ENCODE results near the gene OAT.

OAT gene

GRCh38 chr10:124388823-124389612 lies 29.7 kb downstream of the OAT start:
- Histone ChIP-seq H3K27me3 (no peaks in the 10 kb centered on the region), H3K9me3 (no peaks in the 10 kb centered on the region), H3K4me3 (peak overlapping the region; percentile 45 to 51), H3K4me1 (peaks cover 0 to 23% (median 19%) of the 10 kb centered on the region in 4 donors), H3K36me3 (no peaks in the 10 kb centered on the region), H3K27ac (peak overlapping the region in 1 of 2 donors; percentile 51)
- DNase-seq = peak; percentile 80 to 93
- intact Hi-C loops (cut with DNase I; ENCODE audit: low total_unique reads) = loop anchor here (10.0 kb wide), 1 partner anchor 364 kb away; no protein-coding TSS in a partner anchor
- peak; percentile 94 to 97 for TF ChIP-seq CTCF (IDR thresholded peaks at IDR 0.05)

GRCh38 chr10:124388476-124388822 lies 30.3 kb downstream of the OAT start:
- H3K36me3 ChIP-seq = no peaks in the 10 kb centered on the region
- DNase-seq = peak; percentile 20 to 69
- peaks cover 0 to 23% (median 19%) of the 10 kb centered on the region in 4 donors for H3K4me1 ChIP-seq
- intact Hi-C loops (cut with DNase I; ENCODE audit: low total_unique reads) = loop anchor here (10.0 kb wide), 1 partner anchor 364 kb away; no protein-coding TSS in a partner anchor
- peak overlapping the region in 1 of 2 donors; percentile 51 for H3K4me3 ChIP-seq
- no peak for TF ChIP-seq CTCF (IDR thresholded peaks at IDR 0.05)
- no peaks in the 10 kb centered on the region for H3K27me3 ChIP-seq
- peak overlapping the region in 1 of 2 donors; percentile 51 for H3K27ac ChIP-seq
- no peaks in the 10 kb centered on the region for H3K9me3 ChIP-seq

- H3K27ac ChIP-seq = no peak overlapping the region
- TF ChIP-seq CTCF (IDR thresholded peaks at IDR 0.05) = no peak
- intact Hi-C loops (cut with DNase I; ENCODE audit: low total_unique reads) = loop anchor here (10.0 kb wide), 1 partner anchor 362 kb away; no protein-coding TSS in a partner anchor
These were observed 31.4 kb downstream of the OAT start for GRCh38 chr10:124387078-124387874.

GRCh38 chr10:124386186-124387077 lies 32.3 kb downstream of the OAT start:
- intact Hi-C loops (cut with DNase I; ENCODE audit: low total_unique reads) = loop anchor here (10.0 kb wide), 1 partner anchor 362 kb away; no protein-coding TSS in a partner anchor
- H3K27ac ChIP-seq = no peak overlapping the region
- no peak overlapping the region for H3K4me3 ChIP-seq
- H3K36me3 ChIP-seq = no peaks in the 10 kb centered on the region
- peaks cover 0 to 23% (median 19%) of the 10 kb centered on the region in 4 donors for H3K4me1 ChIP-seq
- H3K27me3 ChIP-seq = no peaks in the 10 kb centered on the region
- DNase-seq = peak; percentile 13 to 56
- H3K9me3 ChIP-seq = no peaks in the 10 kb centered on the region
- TF ChIP-seq CTCF (IDR thresholded peaks at IDR 0.05) = no peak

More at GRCh38 chr10:124387078-124387874, 31.4 kb downstream of the OAT start:
- Histone ChIP-seq H3K27me3 (no peaks in the 10 kb centered on the region), H3K9me3 (no peaks in the 10 kb centered on the region), H3K4me3 (no peak overlapping the region), H3K36me3 (no peaks in the 10 kb centered on the region), H3K4me1 (peaks cover 0 to 23% (median 19%) of the 10 kb centered on the region in 4 donors)
- DNase-seq = peak; percentile 17 to 47

Measured in tibial artery (tissue), 4 donors.